LHCN-M2 (cell line): ENCODE measurements around the gene MUC5AC. TPM values are rescaled to one million over a fixed set of nuclear protein-coding genes. Genes with fewer than 3 reads are reported as not detected.

Experiments
- DNase-seq: peaks from one replicate; pipeline ENCODE4 v3.0.0-alpha.2; 2012; ENCODE audit warnings: low read depth
- total RNA-seq: library from RNA; depleted of rRNA; stranded (reverse); fragments of >200 nt; gene quantifications from 2 replicates; pipeline ENCODE4 v1.2.3, GENCODE V29; 2014

Gene MUC5AC
- total RNA-seq, 1 experiment from 2014 or later, result not detected

GRCh38 chr11:1224111-1224490, 66.3 kb downstream of the MUC5AC start:
- DNase-seq, result no peak

GRCh38 chr11:1224491-1225385, 67.0 kb downstream of the MUC5AC start:
- no peak for DNase-seq

GRCh38 chr11:1225386-1226225, 67.9 kb downstream of the MUC5AC start:
- no peak for DNase-seq

- no peak for DNase-seq
Observed at GRCh38 chr11:1226226-1226985, 68.7 kb downstream of the MUC5AC start.

- no peak for DNase-seq
Observed at GRCh38 chr11:1226986-1227550, 69.3 kb downstream of the MUC5AC start.

GRCh38 chr11:1227551-1228100, 69.9 kb downstream of the MUC5AC start:
- DNase-seq, result no peak

- no peak for DNase-seq
Observed at GRCh38 chr11:1228101-1228821, 70.5 kb downstream of the MUC5AC start.

- DNase-seq, result no peak
Observed at GRCh38 chr11:1228921-1229451, 71.2 kb downstream of the MUC5AC start.

- DNase-seq, result no peak
Observed at GRCh38 chr11:1229471-1230120, 71.8 kb downstream of the MUC5AC start.

- no peak for DNase-seq
Observed at GRCh38 chr11:1230121-1230455, 72.3 kb downstream of the MUC5AC start.

GRCh38 chr11:1230456-1231395, 73.0 kb downstream of the MUC5AC start:
- no peak for DNase-seq

- DNase-seq, result no peak
Observed at GRCh38 chr11:1231396-1232020, 73.8 kb downstream of the MUC5AC start.

- no peak for DNase-seq
Observed at GRCh38 chr11:1232021-1232882, 74.5 kb downstream of the MUC5AC start.

- no peak for DNase-seq
Observed at GRCh38 chr11:1232883-1233321, 75.1 kb downstream of the MUC5AC start.

- DNase-seq, result no peak
Observed at GRCh38 chr11:1233351-1234053, 75.7 kb downstream of the MUC5AC start.

GRCh38 chr11:1234054-1234720, 76.4 kb downstream of the MUC5AC start:
- no peak for DNase-seq
